GM20000 (cell line): Measurements from ENCODE around the gene KLHDC3.
"Not testable (repeated sequence)": the region's sequence is repeated elsewhere in the genome, so short reads cannot be mapped to it uniquely, and the experiment has no call there.

Experiments
- DNase-seq: peaks from one replicate; pipeline ENCODE4 v3.0.0; 2012; ENCODE audit warnings: low spot score
- TF ChIP-seq, protein P1 (sequence below): IDR thresholded peaks from 2 replicates; pipeline ENCODE4 v1.5.1; 2012; ENCODE audit warnings: mild to moderate bottlenecking, control low read depth; ENCODE audit errors: extremely low read depth, missing control alignments

Gene KLHDC3

GRCh38 chr6:43038727-43039126 lies 24.7 kb downstream of the KLHDC3 start:
- TF ChIP-seq, protein P1, sequence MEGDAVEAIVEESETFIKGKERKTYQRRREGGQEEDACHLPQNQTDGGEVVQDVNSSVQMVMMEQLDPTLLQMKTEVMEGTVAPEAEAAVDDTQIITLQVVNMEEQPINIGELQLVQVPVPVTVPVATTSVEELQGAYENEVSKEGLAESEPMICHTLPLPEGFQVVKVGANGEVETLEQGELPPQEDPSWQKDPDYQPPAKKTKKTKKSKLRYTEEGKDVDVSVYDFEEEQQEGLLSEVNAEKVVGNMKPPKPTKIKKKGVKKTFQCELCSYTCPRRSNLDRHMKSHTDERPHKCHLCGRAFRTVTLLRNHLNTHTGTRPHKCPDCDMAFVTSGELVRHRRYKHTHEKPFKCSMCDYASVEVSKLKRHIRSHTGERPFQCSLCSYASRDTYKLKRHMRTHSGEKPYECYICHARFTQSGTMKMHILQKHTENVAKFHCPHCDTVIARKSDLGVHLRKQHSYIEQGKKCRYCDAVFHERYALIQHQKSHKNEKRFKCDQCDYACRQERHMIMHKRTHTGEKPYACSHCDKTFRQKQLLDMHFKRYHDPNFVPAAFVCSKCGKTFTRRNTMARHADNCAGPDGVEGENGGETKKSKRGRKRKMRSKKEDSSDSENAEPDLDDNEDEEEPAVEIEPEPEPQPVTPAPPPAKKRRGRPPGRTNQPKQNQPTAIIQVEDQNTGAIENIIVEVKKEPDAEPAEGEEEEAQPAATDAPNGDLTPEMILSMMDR = no peak

GRCh38 chr6:43040542-43041257 lies 26.7 kb downstream of the KLHDC3 start:
- TF ChIP-seq, protein P1 = no peak
- DNase-seq = no peak

More at GRCh38 chr6:43038727-43039126, 24.7 kb downstream of the KLHDC3 start:
- DNase-seq = no peak

DNA sequence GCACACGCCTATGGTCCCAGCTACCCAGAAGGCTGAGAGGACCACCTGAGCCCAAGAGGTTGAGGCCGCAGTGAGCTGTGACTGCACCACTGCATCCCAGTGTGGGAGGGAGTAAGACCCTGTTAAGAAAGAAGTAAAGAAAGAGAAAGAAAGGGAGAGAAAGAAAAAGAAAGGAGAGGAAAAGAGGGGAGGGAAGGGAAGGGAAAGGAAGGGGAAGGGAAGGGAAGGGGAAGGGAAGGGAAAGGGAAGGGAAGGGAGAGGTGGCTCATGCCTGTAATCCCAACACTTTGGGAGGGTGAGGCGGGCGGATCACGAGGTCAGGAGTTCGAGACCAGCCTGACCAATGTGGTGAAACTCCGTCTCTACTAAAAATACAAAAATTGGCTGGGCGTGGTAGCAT lies 27.4 kb downstream of the KLHDC3 start:
- not testable (repeated sequence) for DNase-seq

- DNase-seq = no peak
Measured at GRCh38 chr6:43043310-43043709, 29.3 kb downstream of the KLHDC3 start.

DNA sequence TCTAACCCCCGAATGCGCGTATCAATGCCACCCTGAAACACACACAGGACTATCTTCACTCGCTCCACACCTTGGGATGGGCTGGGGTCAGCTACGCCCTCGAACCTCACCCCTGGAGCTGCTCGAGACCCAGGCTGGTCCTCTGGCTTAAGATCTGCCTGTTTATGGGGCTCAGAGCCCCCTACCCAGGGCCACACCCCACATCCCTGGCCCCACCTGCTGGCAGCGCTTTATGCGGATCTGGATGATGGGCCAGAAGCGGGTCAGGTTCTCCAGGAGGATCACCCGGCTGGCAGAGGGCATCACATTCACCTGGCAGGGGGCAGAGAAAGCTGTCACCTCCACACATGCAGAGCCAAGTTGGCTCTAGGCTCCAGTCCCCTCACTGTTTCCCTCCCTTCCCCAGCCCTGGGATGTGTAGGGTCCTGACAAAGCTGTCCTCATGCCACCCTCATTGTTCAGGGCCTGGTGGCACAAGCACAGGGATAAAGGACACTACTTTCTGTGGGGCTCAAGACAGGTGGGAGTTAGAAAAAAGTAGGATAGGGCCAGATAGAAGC lies 31.4 kb downstream of the KLHDC3 start:
- no peak for DNase-seq
- TF ChIP-seq, protein P1 = no peak

More at GRCh38 chr6:43043310-43043709, 29.3 kb downstream of the KLHDC3 start:
- TF ChIP-seq, protein P1 = no peak

- DNase-seq = no peak
- TF ChIP-seq, protein P1 = no peak
Measured at GRCh38 chr6:43047998-43048397, 33.9 kb downstream of the KLHDC3 start.

DNA sequence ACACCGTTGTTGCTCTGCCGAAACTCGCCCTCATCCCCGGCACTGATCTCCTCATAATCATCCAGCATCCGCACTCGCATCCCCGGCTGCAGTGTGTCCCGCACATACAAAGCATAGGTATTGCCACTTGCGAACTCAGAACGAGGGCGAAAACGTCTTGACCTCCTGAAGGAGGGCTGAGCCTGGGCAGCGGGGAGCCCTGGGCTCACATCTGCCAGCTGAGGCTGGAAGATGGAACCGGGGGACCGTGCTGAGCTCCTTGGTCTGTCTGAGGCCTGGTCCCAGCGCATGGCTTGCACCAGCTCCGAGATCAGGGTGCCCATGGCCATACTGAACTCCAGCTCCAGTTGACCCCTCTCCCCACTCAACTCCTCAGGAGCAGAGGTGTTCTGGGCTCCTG lies 36.9 kb downstream of the KLHDC3 start:
- TF ChIP-seq, protein P1 = no peak
- no peak for DNase-seq
